Measurements from ENCODE around the gene USP37. TPM values are rescaled to one million over a fixed set of nuclear protein-coding genes. Genes with fewer than 3 reads are reported as not detected.

USP37 gene
- total and polyA plus RNA-seq, 2 of the 13 experiments (the other 11 are each of a cell fraction or from before 2014, with no cell fraction given): 6.5 to 30.6 TPM

- TF ChIP-seq ZSCAN21 (CRISPR knock-in tag; IDR thresholded peaks at IDR 0.05; ENCODE audit: borderline replicate concordance) (0 out of 2 replicates have a peak, but pooled peaks have one; percentile 57), ZNF441 (CRISPR knock-in tag; IDR thresholded peaks at IDR 0.05; ENCODE audit: borderline replicate concordance) (peak; percentile 79; the same call in 1 of the 2 replicates), NR2C2 (CRISPR knock-in tag; IDR thresholded peaks at IDR 0.05; ENCODE audit: borderline replicate concordance) (peak; percentile 57), ZNF260 (CRISPR knock-in tag; IDR thresholded peaks at IDR 0.05; ENCODE audit: borderline replicate concordance, low read depth) (no peak), KDM4B (CRISPR knock-in tag; IDR thresholded peaks at IDR 0.05) (0 out of 2 replicates have a peak, but pooled peaks have one; percentile 38), ZNF138 (CRISPR knock-in tag; IDR thresholded peaks at IDR 0.05; ENCODE audit: low read depth) (peak; percentile 54), TCF12 (IDR thresholded peaks at IDR 0.05) (no peak), TCF12 (CRISPR knock-in tag; IDR thresholded peaks at IDR 0.05) (peak; percentile 33; the same call in 1 of the 2 replicates), ZNF136 (CRISPR knock-in tag; IDR thresholded peaks at IDR 0.05; ENCODE audit: low read depth) (no peak; the same call in 1 of the 2 replicates), HNF1A (IDR thresholded peaks at IDR 0.05; ENCODE audit: low read depth) (peak; percentile 38; the same call in 1 of the 2 replicates), HNF1A (CRISPR knock-in tag; IDR thresholded peaks at IDR 0.05; ENCODE audit: borderline replicate concordance) (peak; percentile 63; the same call in 1 of the 2 replicates), SP5 (CRISPR knock-in tag; IDR thresholded peaks at IDR 0.05; ENCODE audit: borderline replicate concordance, low read depth) (peak; percentile 82), HNRNPH1 (optimal IDR thresholded peaks at IDR 0.05; ENCODE audit: low read depth, low read length) (peak; percentile 13), KLF16 (CRISPR knock-in tag; IDR thresholded peaks at IDR 0.05) (peak in 1 of 2 experiments; percentile 86; a peak in 2 of 4 replicates), NRL (CRISPR knock-in tag; IDR thresholded peaks at IDR 0.05; ENCODE audit: borderline replicate concordance) (no peak), ZNF251 (CRISPR knock-in tag; IDR thresholded peaks at IDR 0.05) (no peak), HDAC2 (CRISPR knock-in tag; IDR thresholded peaks at IDR 0.05) (peak; percentile 82), ZNF33A (CRISPR knock-in tag; IDR thresholded peaks at IDR 0.05; ENCODE audit: borderline replicate concordance) (peak; percentile 71; the same call in 1 of the 2 replicates), MTA1 (CRISPR knock-in tag; IDR thresholded peaks at IDR 0.05; ENCODE audit: borderline replicate concordance) (peak; percentile 87; the same call in 1 of the 2 replicates), SP1 (IDR thresholded peaks at IDR 0.05) (no peak), SP1 (CRISPR knock-in tag; IDR thresholded peaks at IDR 0.05) (0 out of 2 replicates have a peak, but pooled peaks have one; percentile 44), MATR3 (CRISPR knock-in tag; IDR thresholded peaks at IDR 0.05) (no peak), IKZF1 (IDR thresholded peaks at IDR 0.05) (no peak), ZNF597 (CRISPR knock-in tag; IDR thresholded peaks at IDR 0.05) (no peak), TOE1 (CRISPR knock-in tag; IDR thresholded peaks at IDR 0.05) (no peak), EP300 (IDR thresholded peaks at IDR 0.05; ENCODE audit: low read depth in 2 of 2, low read length in 2 of 2) (peak in 1 of 2 experiments; percentile 75; a peak in 2 of 4 replicates), EP300 (CRISPR knock-in tag; IDR thresholded peaks at IDR 0.05; ENCODE audit: borderline replicate concordance) (peak; percentile 67)
Measured at GRCh38 chr2:218418717-218419458, 149.3 kb downstream of the USP37 start, which contains the start of gene VIL1 (continued).

All from HepG2 (cell line).